Natural killer cell (primary cell): ENCODE data around the gene LIMK1. TPM values are rescaled to one million over a fixed set of nuclear protein-coding genes. Genes with fewer than 3 reads are reported as not detected.

Experiments used
- ATAC-seq, 3 donors: fragments of 150-1000 bp in 2 of 3; fragments of 200-7000 bp in 1 of 3; cut with Tn5 transposase; 1 replicate in 1 of 3; 2 replicates in 2 of 3; pipeline ENCODE4 v1.10.0; 2021; ENCODE audit warnings: mild to moderate bottlenecking in 2 of 3, moderate library complexity in 2 of 3
- DNase-seq, 2 donors: peaks; one replicate each; pipeline versions ENCODE4 v3.0.0 to v3.0.0-alpha.2; 2013 to 2021; ENCODE audit warnings: mixed read lengths in 1 of 2
- H3K27ac ChIP-seq: one replicate; pipeline ENCODE4 v1.5.1; 2013; ENCODE audit warnings: mild to moderate bottlenecking, low read length
- H3K27me3 ChIP-seq: one replicate; pipeline ENCODE4 v1.6.1; 2013; ENCODE audit warnings: low read length; ENCODE audit not compliant: control insufficient read depth, insufficient read depth
- H3K36me3 ChIP-seq: one replicate; pipeline ENCODE4 v1.6.1; 2013; ENCODE audit warnings: low read length; ENCODE audit not compliant: control insufficient read depth, insufficient read depth
- H3K4me1 ChIP-seq: one replicate; pipeline ENCODE4 v1.6.1; 2013; ENCODE audit warnings: low read length; ENCODE audit not compliant: control insufficient read depth, insufficient read depth
- H3K4me3 ChIP-seq: one replicate; pipeline ENCODE4 v1.5.1; 2013; ENCODE audit warnings: low read length
- H3K9me3 ChIP-seq: one replicate; pipeline ENCODE4 v1.6.1; 2013; ENCODE audit warnings: low read length; ENCODE audit not compliant: control insufficient read depth, insufficient read depth
- H3K27ac Mint-ChIP-seq, 2 donors: one replicate each; pipeline ENCODE4 v1.8.0; 2022; ENCODE audit warnings: mild to moderate bottlenecking in 2 of 2, mixed read lengths in 2 of 2, moderate library complexity in 1 of 2
- H3K27me3 Mint-ChIP-seq, 2 donors: one replicate each; pipeline ENCODE4 v1.8.0; 2022; ENCODE audit warnings: low read depth in 2 of 2, mixed read lengths in 2 of 2
- H3K36me3 Mint-ChIP-seq: one replicate; pipeline ENCODE4 v1.8.0; 2022; ENCODE audit warnings: mixed read lengths
- H3K4me1 Mint-ChIP-seq, 2 donors: one replicate each; pipeline ENCODE4 v1.8.0; 2022; ENCODE audit warnings: mixed read lengths in 2 of 2
- H3K4me3 Mint-ChIP-seq: one replicate; pipeline ENCODE4 v1.8.0; 2022; ENCODE audit warnings: mild to moderate bottlenecking, moderate library complexity, mixed read lengths
- H3K9me3 Mint-ChIP-seq, 2 donors: one replicate each; pipeline ENCODE4 v1.8.0; 2022; ENCODE audit warnings: mixed read lengths in 2 of 2
- CTCF ChIP-seq: fragments of 200-600 bp; IDR thresholded peaks from one replicate; pipeline ENCODE4 v1.8.0; 2022; ENCODE audit warnings: antibody characterized with exemption
- WGBS: methylation state at CpG from one replicate; pipeline ENCODE4 v1.1.7; 2013; ENCODE audit warnings: missing lambda C conversion rate; ENCODE audit not compliant: insufficient coverage; 5-methylcytosine and 5-hydroxymethylcytosine counted together
- intact Hi-C: fragments of 100-400 bp; cut with micrococcal nuclease; formaldehyde crosslinking; loops from one replicate; pipeline ENCODE4 v1.14.2; 2022
- total RNA-seq, 4 donors: library from RNA; stranded (reverse); fragments of 120-200 nt in 1 of 4; gene quantifications; one replicate each; pipeline versions ENCODE4 v1.2.3 to v1.2.4, GENCODE V29; 2013 to 2022

LIMK1 gene
- total RNA-seq, 3 donors from 2014 or later (not counting 1 experiment from before 2014, with no cell fraction given) = 54.0 to 66.0 (median 55.0) TPM

- Histone ChIP-seq H3K9me3 (no peaks in the 10 kb centered on the region), H3K27ac (no peak overlapping the region), H3K36me3 (peaks cover 2% of the 10 kb centered on the region), H3K4me3 (no peak overlapping the region), H3K4me1 (peaks cover 34% of the 10 kb centered on the region), H3K27me3 (no peaks in the 10 kb centered on the region)
- Mint-ChIP-seq H3K9me3 (no peaks in the 10 kb centered on the region), H3K4me3 (no peak overlapping the region), H3K27ac (peak overlapping the region in 1 of 2 donors; percentile 60), H3K4me1 (peaks cover 15 to 32% of the 10 kb centered on the region in 2 donors), H3K36me3 (no peaks in the 10 kb centered on the region), H3K27me3 (no peaks in the 10 kb centered on the region)
- ATAC-seq (no peak), DNase-seq (no peak)
- no peak for TF ChIP-seq CTCF
- 94% methylated on average over 10 of the region's 10 CpGs for WGBS
- intact Hi-C loops = no loop called here
Measured at GRCh38 chr7:74087791-74088453, 4.3 kb downstream of the LIMK1 start.

- intact Hi-C loops = loop anchor here (5.0 kb wide), 1 partner anchor 80 kb away; the partner anchor contains the start of gene EIF4H
- no peak for DNase-seq
- Histone ChIP-seq H3K27me3 (no peaks in the 10 kb centered on the region), H3K27ac (peak overlapping the region; percentile 99), H3K4me3 (peak overlapping the region; percentile 51), H3K36me3 (peaks cover 12% of the 10 kb centered on the region), H3K9me3 (no peaks in the 10 kb centered on the region), H3K4me1 (peaks cover 46% of the 10 kb centered on the region)
- peak overlapping the region; percentile 89 for H3K4me3 Mint-ChIP-seq
- 50% methylated on average over 13 of the region's 13 CpGs for WGBS
- no peak for ATAC-seq
- H3K27ac Mint-ChIP-seq = peak overlapping the region; percentile 98 to 99
- TF ChIP-seq CTCF = no peak
- no peaks in the 10 kb centered on the region for H3K9me3 Mint-ChIP-seq
- no peaks in the 10 kb centered on the region for H3K27me3 Mint-ChIP-seq
- H3K4me1 Mint-ChIP-seq = peaks cover 14 to 42% of the 10 kb centered on the region in 2 donors
- H3K36me3 Mint-ChIP-seq = no peaks in the 10 kb centered on the region
Measured at GRCh38 chr7:74092321-74092963, 8.8 kb downstream of the LIMK1 start.

GRCh38 chr7:74092964-74093471 lies 9.4 kb downstream of the LIMK1 start:
- DNase-seq = peak; percentile 42 to 49
- H3K4me1 Mint-ChIP-seq = peaks cover 14 to 44% of the 10 kb centered on the region in 2 donors

More at GRCh38 chr7:74092964-74093471, 9.4 kb downstream of the LIMK1 start:
- TF ChIP-seq CTCF = no peak
- H3K27me3 ChIP-seq = no peaks in the 10 kb centered on the region
- peak overlapping the region; percentile 98 to 99 for H3K27ac Mint-ChIP-seq
- 5% methylated on average over 12 of the region's 12 CpGs for WGBS
- H3K9me3 ChIP-seq = no peaks in the 10 kb centered on the region
- peak in 1 of 3 donors; percentile 3 for ATAC-seq
- no peaks in the 10 kb centered on the region for H3K9me3 Mint-ChIP-seq
- H3K4me1 ChIP-seq = peaks cover 46% of the 10 kb centered on the region
- intact Hi-C loops = loop anchor here (5.0 kb wide), 1 partner anchor 79 kb away; the partner anchor contains the start of gene EIF4H
- peaks cover 18% of the 10 kb centered on the region for H3K36me3 ChIP-seq
- no peaks in the 10 kb centered on the region for H3K27me3 Mint-ChIP-seq
- H3K4me3 ChIP-seq = peak overlapping the region; percentile 51
- no peaks in the 10 kb centered on the region for H3K36me3 Mint-ChIP-seq
- H3K27ac ChIP-seq = peak overlapping the region; percentile 99
- peak overlapping the region; percentile 89 for H3K4me3 Mint-ChIP-seq
